ENCODE data around the gene ZNF423. TPM values are rescaled to one million over a fixed set of nuclear protein-coding genes. Genes with fewer than 3 reads are reported as not detected.

Gene ZNF423
- total RNA-seq, 2 donors from 2014 or later: not detected

GRCh38 chr16:49588729-49589384 is 267.1 kb downstream of the ZNF423 start:
- DNase-seq (no peak), ATAC-seq (replicated peaks in 1 of 2) (no peak)
- Mint-ChIP-seq H3K4me1 (ENCODE audit: low read depth) (no peaks in the 10 kb centered on the region), H3K4me3 (no peak overlapping the region), H3K9me3 (no peaks in the 10 kb centered on the region), H3K36me3 (ENCODE audit: insufficient read depth in 2 of 2) (no peaks in the 10 kb centered on the region), H3K27ac (no peak overlapping the region), H3K27me3 (ENCODE audit: low read depth) (no peaks in the 10 kb centered on the region)

GRCh38 chr16:49588026-49588425 is 267.9 kb downstream of the ZNF423 start:
- ATAC-seq (replicated peaks in 1 of 2) (no peak), DNase-seq (no peak)
- Mint-ChIP-seq H3K4me3 (no peak overlapping the region), H3K36me3 (ENCODE audit: insufficient read depth in 2 of 2) (no peaks in the 10 kb centered on the region), H3K27ac (no peak overlapping the region), H3K9me3 (no peaks in the 10 kb centered on the region), H3K27me3 (ENCODE audit: low read depth) (no peaks in the 10 kb centered on the region), H3K4me1 (ENCODE audit: low read depth) (no peaks in the 10 kb centered on the region)

DNA sequence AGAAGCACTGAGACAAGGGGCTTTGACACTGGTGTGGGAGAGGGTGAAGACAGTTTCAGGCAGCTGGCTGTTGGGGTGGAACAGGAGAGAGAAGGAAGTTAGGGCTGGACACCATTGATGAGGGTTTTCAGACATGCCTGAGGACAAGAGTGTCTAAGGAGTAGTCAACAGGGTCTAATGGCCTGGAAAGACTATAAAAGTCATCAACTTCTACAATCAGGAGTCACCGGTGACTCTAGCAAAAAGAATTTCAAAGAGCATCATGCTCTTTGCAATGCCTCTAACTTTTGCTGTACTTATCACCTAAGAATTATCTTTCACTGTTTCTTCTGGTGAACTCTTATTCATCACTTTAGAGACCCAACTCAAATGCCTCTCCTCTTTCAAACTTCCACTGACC is 268.4 kb downstream of the ZNF423 start:
- H3K27ac Mint-ChIP-seq: no peak overlapping the region
- no peaks in the 10 kb centered on the region for H3K9me3 Mint-ChIP-seq
- no peaks in the 10 kb centered on the region for H3K27me3 Mint-ChIP-seq (ENCODE audit: low read depth)
- H3K4me3 Mint-ChIP-seq: no peak overlapping the region
- no peaks in the 10 kb centered on the region for H3K4me1 Mint-ChIP-seq (ENCODE audit: low read depth)
- H3K36me3 Mint-ChIP-seq (ENCODE audit: insufficient read depth in 2 of 2): no peaks in the 10 kb centered on the region
- ATAC-seq (replicated peaks in 1 of 2) (no peak), DNase-seq (no peak)

- no peaks in the 10 kb centered on the region for H3K27me3 Mint-ChIP-seq (ENCODE audit: low read depth)
- no peaks in the 10 kb centered on the region for H3K36me3 Mint-ChIP-seq (ENCODE audit: insufficient read depth in 2 of 2)
- H3K4me1 Mint-ChIP-seq (ENCODE audit: low read depth): no peaks in the 10 kb centered on the region
- ATAC-seq (replicated peaks in 1 of 2) (no peak), DNase-seq (no peak)
- H3K9me3 Mint-ChIP-seq: no peaks in the 10 kb centered on the region
- no peak overlapping the region for H3K4me3 Mint-ChIP-seq
- no peak overlapping the region for H3K27ac Mint-ChIP-seq
Observed at GRCh38 chr16:49586466-49587450, 269.2 kb downstream of the ZNF423 start.

- ATAC-seq (replicated peaks in 1 of 2) (no peak), DNase-seq (no peak)
- Mint-ChIP-seq H3K9me3 (no peaks in the 10 kb centered on the region), H3K4me1 (ENCODE audit: low read depth) (no peaks in the 10 kb centered on the region), H3K4me3 (no peak overlapping the region), H3K27ac (no peak overlapping the region), H3K36me3 (ENCODE audit: insufficient read depth in 2 of 2) (no peaks in the 10 kb centered on the region), H3K27me3 (ENCODE audit: low read depth) (no peaks in the 10 kb centered on the region)
Observed at GRCh38 chr16:49585143-49585832, 270.6 kb downstream of the ZNF423 start.

GRCh38 chr16:49583911-49584310 is 272.0 kb downstream of the ZNF423 start:
- H3K4me3 Mint-ChIP-seq: no peak overlapping the region
- H3K36me3 Mint-ChIP-seq (ENCODE audit: insufficient read depth in 2 of 2): no peaks in the 10 kb centered on the region
- no peak for DNase-seq
- no peaks in the 10 kb centered on the region for H3K9me3 Mint-ChIP-seq
- H3K27ac Mint-ChIP-seq: no peak overlapping the region
- H3K27me3 Mint-ChIP-seq (ENCODE audit: low read depth): no peaks in the 10 kb centered on the region
- no peaks in the 10 kb centered on the region for H3K4me1 Mint-ChIP-seq (ENCODE audit: low read depth)
- ATAC-seq (replicated peaks in 1 of 2): no peak

GRCh38 chr16:49581630-49582298 is 274.1 kb downstream of the ZNF423 start:
- H3K27ac Mint-ChIP-seq: no peak overlapping the region
- H3K9me3 Mint-ChIP-seq: no peaks in the 10 kb centered on the region
- no peak for ATAC-seq (replicated peaks in 1 of 2)
- no peaks in the 10 kb centered on the region for H3K27me3 Mint-ChIP-seq (ENCODE audit: low read depth)
- no peak for DNase-seq
- no peak overlapping the region for H3K4me3 Mint-ChIP-seq
- H3K4me1 Mint-ChIP-seq (ENCODE audit: low read depth): no peaks in the 10 kb centered on the region
- H3K36me3 Mint-ChIP-seq (ENCODE audit: insufficient read depth in 2 of 2): no peaks in the 10 kb centered on the region

DNA sequence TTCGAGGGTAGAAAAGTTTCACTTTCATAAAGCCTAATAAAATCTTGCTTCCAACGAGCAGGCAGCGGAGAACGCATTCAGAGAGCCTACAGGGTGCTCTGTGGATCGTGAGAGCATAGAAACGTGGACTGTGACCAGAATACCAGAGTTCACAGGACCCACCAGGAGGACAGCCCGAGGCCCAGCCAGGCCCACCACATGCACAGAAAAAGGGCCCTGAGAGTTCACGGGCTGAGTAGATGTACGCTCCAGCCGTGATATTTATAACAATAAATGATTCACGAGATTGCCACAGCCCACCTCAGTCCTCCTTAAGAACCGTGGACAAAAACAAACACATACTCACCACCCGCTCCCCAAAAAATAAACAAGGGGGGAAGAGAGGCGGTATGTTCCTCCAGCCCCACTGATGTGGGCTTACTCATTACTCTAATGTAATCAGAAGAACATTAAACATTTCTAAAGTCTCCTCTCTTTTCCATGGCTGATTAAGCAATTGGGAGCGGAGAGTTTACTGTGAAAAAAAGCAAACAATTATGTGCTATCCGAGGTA is 275.1 kb downstream of the ZNF423 start:
- ATAC-seq (replicated peaks in 1 of 2) (no peak), DNase-seq (no peak)
- no peaks in the 10 kb centered on the region for H3K36me3 Mint-ChIP-seq (ENCODE audit: insufficient read depth in 2 of 2)
- H3K27ac Mint-ChIP-seq: no peak overlapping the region
- no peaks in the 10 kb centered on the region for H3K9me3 Mint-ChIP-seq
- H3K4me3 Mint-ChIP-seq: no peak overlapping the region
- H3K4me1 Mint-ChIP-seq (ENCODE audit: low read depth): no peaks in the 10 kb centered on the region
- no peaks in the 10 kb centered on the region for H3K27me3 Mint-ChIP-seq (ENCODE audit: low read depth)

DNA sequence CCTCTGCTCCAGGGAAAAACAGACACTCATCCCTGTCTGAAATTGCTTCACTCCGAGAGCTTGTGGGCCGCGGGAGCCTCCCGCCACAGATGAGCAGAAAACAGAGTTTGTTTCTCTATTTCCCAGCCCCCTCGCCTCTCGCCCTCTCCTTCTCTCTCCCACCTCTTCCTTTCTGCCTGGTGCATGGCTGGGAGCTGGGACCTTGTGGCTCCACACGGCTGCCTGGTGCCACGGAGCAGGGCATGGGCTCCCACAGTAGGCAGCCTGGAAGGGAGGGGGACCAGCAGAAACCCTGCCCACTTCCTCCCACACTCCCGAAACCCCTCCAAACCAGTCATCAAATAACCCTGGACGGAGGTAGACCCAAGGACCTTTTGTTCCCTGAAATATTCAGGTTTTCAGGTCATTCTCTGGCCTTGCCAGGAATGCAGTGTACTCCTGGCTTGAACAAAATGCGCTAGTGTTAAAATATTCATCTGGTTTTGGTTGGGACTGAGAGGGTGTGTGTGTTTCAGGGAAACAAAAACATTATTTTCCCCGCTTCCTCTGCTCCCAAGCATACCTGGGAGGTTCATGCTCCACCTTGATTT is 277.4 kb downstream of the ZNF423 start:
- Mint-ChIP-seq H3K4me1 (ENCODE audit: low read depth) (no peaks in the 10 kb centered on the region), H3K9me3 (no peaks in the 10 kb centered on the region), H3K4me3 (no peak overlapping the region), H3K36me3 (ENCODE audit: insufficient read depth in 2 of 2) (no peaks in the 10 kb centered on the region), H3K27me3 (ENCODE audit: low read depth) (no peaks in the 10 kb centered on the region), H3K27ac (no peak overlapping the region)
- DNase-seq: no peak
- no peak for ATAC-seq (replicated peaks in 1 of 2)

DNA sequence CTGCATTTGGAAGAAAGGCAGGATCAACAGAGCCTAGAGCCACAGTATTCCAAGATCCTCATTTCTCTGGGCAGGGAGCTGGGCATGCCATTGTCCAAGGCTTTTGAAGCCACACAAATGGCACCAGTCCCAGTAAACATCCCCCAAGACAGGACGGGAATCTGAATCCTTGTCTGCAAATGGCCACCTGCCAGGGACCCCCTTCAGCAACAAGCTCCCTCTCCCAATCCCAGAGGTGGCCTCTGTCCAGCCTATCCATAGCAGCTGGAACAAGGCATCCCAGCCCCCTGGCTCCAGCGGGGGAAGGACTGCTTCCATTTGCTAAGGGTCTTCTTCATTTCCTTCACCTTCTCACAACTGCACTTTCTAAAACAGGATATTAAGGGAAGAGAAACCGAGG is 277.9 kb downstream of the ZNF423 start:
- H3K27ac Mint-ChIP-seq: no peak overlapping the region
- no peak overlapping the region for H3K4me3 Mint-ChIP-seq
- ATAC-seq (replicated peaks in 1 of 2) (no peak), DNase-seq (no peak)
- no peaks in the 10 kb centered on the region for H3K27me3 Mint-ChIP-seq (ENCODE audit: low read depth)
- H3K4me1 Mint-ChIP-seq (ENCODE audit: low read depth): no peaks in the 10 kb centered on the region
- no peaks in the 10 kb centered on the region for H3K9me3 Mint-ChIP-seq
- no peaks in the 10 kb centered on the region for H3K36me3 Mint-ChIP-seq (ENCODE audit: insufficient read depth in 2 of 2)

DNA sequence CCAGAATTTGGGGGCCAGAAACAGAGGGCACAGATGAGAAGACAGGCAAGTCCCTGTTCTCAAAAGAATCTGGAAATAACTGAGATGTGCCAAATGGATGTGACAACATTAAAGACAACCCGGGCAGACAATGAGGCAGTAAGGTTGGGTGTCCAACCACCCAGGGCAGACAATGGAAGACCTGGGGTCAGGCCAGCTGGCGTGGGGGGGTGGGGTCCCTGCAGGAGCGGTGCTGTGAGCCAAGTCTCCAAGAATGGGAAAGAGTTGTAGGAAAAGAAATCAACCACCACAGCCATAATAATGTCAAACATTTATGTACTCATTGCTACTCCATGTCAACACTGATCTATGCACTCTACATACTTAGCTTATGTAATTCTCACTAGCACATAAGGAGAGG is 279.0 kb downstream of the ZNF423 start:
- DNase-seq: no peak
- Mint-ChIP-seq H3K4me1 (ENCODE audit: low read depth) (no peaks in the 10 kb centered on the region), H3K27ac (no peak overlapping the region), H3K9me3 (no peaks in the 10 kb centered on the region), H3K27me3 (ENCODE audit: low read depth) (no peaks in the 10 kb centered on the region), H3K36me3 (ENCODE audit: insufficient read depth in 2 of 2) (no peaks in the 10 kb centered on the region), H3K4me3 (no peak overlapping the region)
- no peak for ATAC-seq (replicated peaks in 1 of 2)

GRCh38 chr16:49576173-49576494 is 279.8 kb downstream of the ZNF423 start:
- ATAC-seq (replicated peaks in 1 of 2) (no peak), DNase-seq (no peak)
- Mint-ChIP-seq H3K4me1 (ENCODE audit: low read depth) (no peaks in the 10 kb centered on the region), H3K36me3 (ENCODE audit: insufficient read depth in 2 of 2) (no peaks in the 10 kb centered on the region), H3K27me3 (ENCODE audit: low read depth) (no peaks in the 10 kb centered on the region), H3K27ac (no peak overlapping the region), H3K4me3 (no peak overlapping the region), H3K9me3 (no peaks in the 10 kb centered on the region)

Data from activated T-cell treated with anti-CD3 and anti-CD28 coated beads, Interleukin-2, amount 50 U/mL, for 72 hours (primary cell).